HCT116 (cell line): ENCODE measurements around the gene FAM228B.

Experiments
- CTCF ChIP-seq, 3 experiments: fragments of 200-600 bp in 1 of 3; sonication (generic) in 1 of 3; IDR thresholded peaks in 2 of 3; conservative IDR thresholded peaks in 1 of 3; 2 replicates each; pipeline ENCODE4 v1.5.1; 2012 to 2017; ENCODE audit warnings: low read depth in 2 of 3, low read length in 2 of 3, antibody characterized with exemption in 1 of 3, borderline replicate concordance in 1 of 3, control low read depth in 1 of 3, mild to moderate bottlenecking in 1 of 3, mixed read lengths in 1 of 3, mixed run types in 1 of 3, moderate library complexity in 1 of 3; ENCODE audit not compliant: insufficient read depth in 1 of 3
- POLR2A ChIP-seq: IDR thresholded peaks from 2 replicates; pipeline ENCODE4 v1.7.0; 2011; ENCODE audit warnings: borderline replicate concordance; ENCODE audit not compliant: insufficient read depth, insufficient read length; ENCODE audit errors: extremely low read depth
- POLR2AphosphoS5 ChIP-seq: IDR thresholded peaks from 2 replicates; pipeline ENCODE4 v1.6.1; 2011; ENCODE audit warnings: mild to moderate bottlenecking, low read depth, low read length, moderate library complexity
- RAD21 ChIP-seq: IDR thresholded peaks from 2 replicates; pipeline ENCODE4 v1.6.1; 2012; ENCODE audit warnings: low read depth, mild to moderate bottlenecking
- YY1 ChIP-seq: IDR thresholded peaks from 2 replicates; pipeline ENCODE4 v1.6.1; 2011; ENCODE audit warnings: low read length, low read depth, moderate library complexity, mild to moderate bottlenecking; ENCODE audit not compliant: insufficient replicate concordance; ENCODE audit errors: extremely low read depth

GRCh38 chr2:24160761-24161160 is 37.5 kb downstream of the FAM228B start:
- no peak for TF ChIP-seq CTCF (IDR thresholded peaks at IDR 0.05 in 2 of 3, conservative IDR thresholded peaks at IDR 0.05 in 1 of 3; ENCODE audit: borderline replicate concordance in 1 of 3, insufficient read depth in 1 of 3, low read depth in 2 of 3, low read length in 2 of 3)
- no peak for TF ChIP-seq POLR2A
- no peak for TF ChIP-seq POLR2AphosphoS5
- TF ChIP-seq RAD21: no peak
- TF ChIP-seq YY1: no peak
